ENCODE results near the gene MATCAP1. TPM values are rescaled to one million over a fixed set of nuclear protein-coding genes. Genes with fewer than 3 reads are reported as not detected.

Gene MATCAP1
- total RNA-seq, 2 donors from 2014 or later = 50.2 to 63.8 TPM

- Mint-ChIP-seq H3K9me3 (no peaks in the 10 kb centered on the region), H3K27ac (no peak overlapping the region), H3K4me3 (peak overlapping the region; percentile 59), H3K27me3 (ENCODE audit: insufficient read depth) (peaks cover 43% of the 10 kb centered on the region), H3K36me3 (ENCODE audit: low read depth) (peaks cover 36% of the 10 kb centered on the region), H3K4me1 (peaks cover 4% of the 10 kb centered on the region)
- no peak for TF ChIP-seq CTCF (conservative IDR thresholded peaks at IDR 0.05)
- Histone ChIP-seq H3K9ac (ENCODE audit: extremely low read depth, low read length, poor library complexity, severe bottlenecking) (no peak overlapping the region), H3K27me3 (ENCODE audit: control insufficient read depth, insufficient read depth, low read length, poor library complexity, severe bottlenecking) (peaks cover 49% of the 10 kb centered on the region), H3K36me3 (ENCODE audit: control insufficient read depth, insufficient read depth, low read length) (peaks cover 32% of the 10 kb centered on the region), H3K4me1 (ENCODE audit: control insufficient read depth, insufficient read depth, low read length) (no peaks in the 10 kb centered on the region), H3K4me3 (ENCODE audit: low read length) (no peak overlapping the region), H3K9me3 (ENCODE audit: control insufficient read depth, low read length) (no peaks in the 10 kb centered on the region), H3K27ac (ENCODE audit: low read depth, low read length) (no peak overlapping the region)
- WGBS, 2 experiments (ENCODE audit: insufficient coverage in 1 of 2, insufficient read length in 1 of 2) = 83 to 86% methylated on average over 72 to 77 of the region's 77 CpGs
- no peak for DNase-seq
Observed at GRCh38 chr16:67149276-67150046, 34.3 kb downstream of the MATCAP1 start.

- Histone ChIP-seq H3K27me3 (ENCODE audit: control insufficient read depth, insufficient read depth, low read length, poor library complexity, severe bottlenecking) (peaks cover 42% of the 10 kb centered on the region), H3K9me3 (ENCODE audit: control insufficient read depth, low read length) (no peaks in the 10 kb centered on the region), H3K4me1 (ENCODE audit: control insufficient read depth, insufficient read depth, low read length) (no peaks in the 10 kb centered on the region), H3K9ac (ENCODE audit: extremely low read depth, low read length, poor library complexity, severe bottlenecking) (no peak overlapping the region), H3K27ac (ENCODE audit: low read depth, low read length) (no peak overlapping the region), H3K36me3 (ENCODE audit: control insufficient read depth, insufficient read depth, low read length) (peaks cover 37% of the 10 kb centered on the region), H3K4me3 (ENCODE audit: low read length) (no peak overlapping the region)
- H3K27ac Mint-ChIP-seq = no peak overlapping the region
- H3K36me3 Mint-ChIP-seq (ENCODE audit: low read depth) = peaks cover 41% of the 10 kb centered on the region
- no peak overlapping the region for H3K4me3 Mint-ChIP-seq
- DNase-seq = no peak
- peaks cover 4% of the 10 kb centered on the region for H3K4me1 Mint-ChIP-seq
- no peaks in the 10 kb centered on the region for H3K9me3 Mint-ChIP-seq
- TF ChIP-seq CTCF (conservative IDR thresholded peaks at IDR 0.05) = no peak
- peaks cover 36% of the 10 kb centered on the region for H3K27me3 Mint-ChIP-seq (ENCODE audit: insufficient read depth)
- 90 to 96% methylated on average over 11 of the region's 11 CpGs for WGBS, 2 experiments (ENCODE audit: insufficient coverage in 1 of 2, insufficient read length in 1 of 2)
Observed at GRCh38 chr16:67148656-67149275, 35.0 kb downstream of the MATCAP1 start.

GRCh38 chr16:67148221-67148620, 35.5 kb downstream of the MATCAP1 start:
- no peak overlapping the region for H3K27ac Mint-ChIP-seq
- 100% methylated on average over 2 of the region's 2 CpGs for WGBS, 2 experiments (ENCODE audit: insufficient coverage in 1 of 2, insufficient read length in 1 of 2)
- no peak overlapping the region for H3K27ac ChIP-seq (ENCODE audit: low read depth, low read length)
- H3K27me3 ChIP-seq (ENCODE audit: control insufficient read depth, insufficient read depth, low read length, poor library complexity, severe bottlenecking) = peaks cover 37% of the 10 kb centered on the region
- H3K4me1 Mint-ChIP-seq = peaks cover 4% of the 10 kb centered on the region
- no peak overlapping the region for H3K9ac ChIP-seq (ENCODE audit: extremely low read depth, low read length, poor library complexity, severe bottlenecking)
- H3K27me3 Mint-ChIP-seq (ENCODE audit: insufficient read depth) = peaks cover 30% of the 10 kb centered on the region
- H3K36me3 ChIP-seq (ENCODE audit: control insufficient read depth, insufficient read depth, low read length) = peaks cover 41% of the 10 kb centered on the region
- H3K9me3 Mint-ChIP-seq = no peaks in the 10 kb centered on the region
- no peak for DNase-seq
- peaks cover 45% of the 10 kb centered on the region for H3K36me3 Mint-ChIP-seq (ENCODE audit: low read depth)
- no peaks in the 10 kb centered on the region for H3K9me3 ChIP-seq (ENCODE audit: control insufficient read depth, low read length)
- H3K4me3 Mint-ChIP-seq = no peak overlapping the region
- no peak for TF ChIP-seq CTCF (conservative IDR thresholded peaks at IDR 0.05)
- H3K4me1 ChIP-seq (ENCODE audit: control insufficient read depth, insufficient read depth, low read length) = no peaks in the 10 kb centered on the region
- H3K4me3 ChIP-seq (ENCODE audit: low read length) = no peak overlapping the region

Measured in endodermal cell (in vitro differentiated cells).